Caco-2 (cell line): ENCODE data around the gene VILL. TPM values are rescaled to one million over a fixed set of nuclear protein-coding genes. Genes with fewer than 3 reads are reported as not detected.

Source experiments
- BruUV-seq: library from RNA; stranded (reverse); fragments of 400-500 nt; replicated peaks from 2 replicates; lab custom pipeline; 2021; lab: Mats Ljungman, UMichigan
- CTCF ChIA-PET: fragments of 300-600 bp; sonication (Branson Sonifier 250); formaldehyde crosslinking; loops from one replicate; lab custom pipeline; 2022; ENCODE audit warnings: antibody characterized with exemption; lab: Charles Lee
- POLR2A ChIA-PET: fragments of 300-600 bp; sonication (Branson Sonifier 250); formaldehyde crosslinking; loops from one replicate; lab custom pipeline; 2022; ENCODE audit warnings: antibody characterized with exemption; lab: Charles Lee
- DNase-seq, 2 experiments: peaks; one replicate each; pipeline versions ENCODE4 v3.0.0 to v3.0.0-alpha.2; 2020 to 2022
- H3K27me3 ChIP-seq: replicated peaks from 2 replicates; pipeline ENCODE4 v1.6.0; 2011; ENCODE audit warnings: low read length; ENCODE audit not compliant: control insufficient read depth, insufficient read depth
- H3K36me3 ChIP-seq: 2 replicates; pipeline ENCODE4 v1.5.1; 2011; ENCODE audit warnings: low read length; ENCODE audit not compliant: control insufficient read depth, insufficient read depth
- H3K4me1 ChIP-seq: fragments of 250-450 bp; sonication (Bioruptor Pico); 2 replicates; pipeline ENCODE4 v1.5.1; 2020; ENCODE audit warnings: mild to moderate bottlenecking
- H3K4me3 ChIP-seq: 2 replicates; pipeline ENCODE4 v1.5.1; 2011; ENCODE audit warnings: low read depth, mild to moderate bottlenecking, control low read depth, low read length
- H3K9me3 ChIP-seq: fragments of 250-450 bp; sonication (Bioruptor Pico); 2 replicates; pipeline ENCODE4 v1.5.1; 2020; ENCODE audit warnings: mild to moderate bottlenecking, moderate library complexity
- H3K27ac Mint-ChIP-seq: one replicate; pipeline ENCODE4 v1.8.0; 2022; ENCODE audit warnings: mixed read lengths; ENCODE audit not compliant: unreplicated experiment
- H3K27me3 Mint-ChIP-seq: one replicate; pipeline ENCODE4 v1.8.0; 2022; ENCODE audit warnings: mixed read lengths; ENCODE audit not compliant: insufficient read depth, unreplicated experiment
- H3K36me3 Mint-ChIP-seq: one replicate; pipeline ENCODE4 v1.8.0; 2022; ENCODE audit warnings: mild to moderate bottlenecking, mixed read lengths; ENCODE audit not compliant: insufficient read depth, unreplicated experiment
- H3K4me1 Mint-ChIP-seq: one replicate; pipeline ENCODE4 v1.8.0; 2022; ENCODE audit warnings: low read depth, mixed read lengths; ENCODE audit not compliant: unreplicated experiment
- H3K4me3 Mint-ChIP-seq: one replicate; pipeline ENCODE4 v1.8.0; 2022; ENCODE audit warnings: mild to moderate bottlenecking, moderate library complexity, mixed read lengths; ENCODE audit not compliant: unreplicated experiment
- H3K9me3 Mint-ChIP-seq: one replicate; pipeline ENCODE4 v1.8.0; 2022; ENCODE audit warnings: mixed read lengths; ENCODE audit not compliant: unreplicated experiment
- CTCF ChIP-seq, 2 experiments: fragments of 200-600 bp in 1 of 2; IDR thresholded peaks; 1 replicate in 1 of 2; 2 replicates in 1 of 2; pipeline versions ENCODE4 v1.5.1 to v1.8.0; 2011 to 2022; ENCODE audit warnings: antibody characterized with exemption in 1 of 2, control low read depth in 1 of 2, inconsistent platforms in 1 of 2, low read depth in 1 of 2, low read length in 1 of 2, mild to moderate bottlenecking in 1 of 2, moderate library complexity in 1 of 2; ENCODE audit not compliant: insufficient read depth in 1 of 2, severe bottlenecking in 1 of 2, unreplicated experiment in 1 of 2
- intact Hi-C: fragments of 100-400 bp; cut with micrococcal nuclease; formaldehyde crosslinking; loops from one replicate; pipeline ENCODE4 v1.10.0; 2022; ENCODE audit not compliant: unreplicated experiment
- total RNA-seq: library from RNA; stranded (reverse); gene quantifications from 2 replicates; pipeline ENCODE4 v1.2.3, GENCODE V29; 2022

VILL gene
- total RNA-seq, 1 experiment from 2014 or later = 11.7 TPM

GRCh38 chr3:38043486-38043885 is 52.9 kb downstream of the VILL start:
- ChIA-PET CTCF (no interaction called here), POLR2A (interaction anchor here (0.7 kb wide), 1 partner anchor 121 kb away, joined by 4 read pairs; no protein-coding TSS in a partner anchor)
- H3K27me3 Mint-ChIP-seq = peaks cover 2% of the 10 kb centered on the region
- H3K4me3 Mint-ChIP-seq = no peak overlapping the region
- no peaks in the 10 kb centered on the region for H3K27me3 ChIP-seq
- intact Hi-C loops = no loop called here
- BruUV-seq = no TSS peak
- TF ChIP-seq CTCF (IDR thresholded peaks at IDR 0.05; ENCODE audit: insufficient read depth in 1 of 2, low read depth in 1 of 2, low read length in 1 of 2, severe bottlenecking in 1 of 2, unreplicated experiment in 1 of 2) = no peak
- no peaks in the 10 kb centered on the region for H3K36me3 ChIP-seq
- no peak overlapping the region for H3K27ac Mint-ChIP-seq
- peaks cover 12% of the 10 kb centered on the region for H3K4me1 Mint-ChIP-seq
- H3K9me3 Mint-ChIP-seq = no peaks in the 10 kb centered on the region
- H3K4me3 ChIP-seq = no peak overlapping the region
- H3K9me3 ChIP-seq = no peaks in the 10 kb centered on the region
- no peak for DNase-seq
- H3K36me3 Mint-ChIP-seq = peaks cover 7% of the 10 kb centered on the region
- H3K4me1 ChIP-seq = no peaks in the 10 kb centered on the region

- Mint-ChIP-seq H3K9me3 (no peaks in the 10 kb centered on the region), H3K4me1 (no peaks in the 10 kb centered on the region), H3K36me3 (no peaks in the 10 kb centered on the region), H3K27ac (no peak overlapping the region), H3K4me3 (no peak overlapping the region), H3K27me3 (peaks cover 7% of the 10 kb centered on the region)
- H3K36me3 ChIP-seq = no peaks in the 10 kb centered on the region
- CTCF ChIA-PET = no interaction called here
- POLR2A ChIA-PET = no interaction called here
- BruUV-seq = no TSS peak
- no peaks in the 10 kb centered on the region for H3K27me3 ChIP-seq
- no peaks in the 10 kb centered on the region for H3K9me3 ChIP-seq
- H3K4me3 ChIP-seq = no peak overlapping the region
- DNase-seq = no peak
- intact Hi-C loops = no loop called here
- TF ChIP-seq CTCF (IDR thresholded peaks at IDR 0.05; ENCODE audit: insufficient read depth in 1 of 2, low read depth in 1 of 2, low read length in 1 of 2, severe bottlenecking in 1 of 2, unreplicated experiment in 1 of 2) = no peak
- H3K4me1 ChIP-seq = no peaks in the 10 kb centered on the region
Observed at GRCh38 chr3:38046027-38046426, 55.4 kb downstream of the VILL start.

- Histone ChIP-seq H3K4me1 (no peaks in the 10 kb centered on the region), H3K4me3 (no peak overlapping the region), H3K9me3 (no peaks in the 10 kb centered on the region), H3K36me3 (no peaks in the 10 kb centered on the region), H3K27me3 (no peaks in the 10 kb centered on the region)
- Mint-ChIP-seq H3K4me3 (no peak overlapping the region), H3K36me3 (no peaks in the 10 kb centered on the region), H3K4me1 (no peaks in the 10 kb centered on the region), H3K9me3 (no peaks in the 10 kb centered on the region), H3K27ac (no peak overlapping the region), H3K27me3 (peaks cover 8% of the 10 kb centered on the region)
- DNase-seq = no peak
- intact Hi-C loops = no loop called here
- no peak for TF ChIP-seq CTCF (IDR thresholded peaks at IDR 0.05; ENCODE audit: insufficient read depth in 1 of 2, low read depth in 1 of 2, low read length in 1 of 2, severe bottlenecking in 1 of 2, unreplicated experiment in 1 of 2)
- POLR2A ChIA-PET = no interaction called here
- no TSS peak for BruUV-seq
- CTCF ChIA-PET = no interaction called here
Observed at GRCh38 chr3:38046821-38047220, 56.2 kb downstream of the VILL start.
